C4-2B (cell line): ENCODE data around the gene SERPINB5.

Experiments
- H3K27ac ChIP-seq: fragments of 450-650 bp; 2 replicates; pipeline ENCODE4 v1.5.1; 2017
- ZFX ChIP-seq: fragments of 450-650 bp; IDR thresholded peaks from 2 replicates; pipeline ENCODE4 v1.6.1; 2017
- TF ChIP-seq, protein P1 (sequence below): fragments of 450-650 bp; conservative IDR thresholded peaks from 2 replicates; pipeline ENCODE4 v1.5.1; 2017; ENCODE audit warnings: mild to moderate bottlenecking

Gene SERPINB5

DNA sequence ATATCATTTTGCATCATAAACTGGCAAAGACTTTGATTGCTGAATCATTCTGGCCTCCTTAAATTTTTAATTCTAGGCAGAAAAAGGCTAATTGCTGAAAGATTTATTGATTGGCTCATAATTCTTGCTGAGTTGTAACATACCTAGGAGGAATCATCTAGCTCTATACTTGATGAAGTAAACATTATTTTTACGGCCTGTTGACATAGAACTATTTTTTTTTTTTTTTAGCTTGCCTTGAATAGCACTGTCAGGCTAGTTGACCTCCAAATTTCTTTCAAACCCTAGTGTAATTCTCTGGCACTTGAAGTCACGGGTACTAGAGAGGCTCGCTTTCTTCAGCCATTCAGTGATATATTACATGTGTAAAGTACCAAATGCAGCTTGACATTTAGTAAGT, 68.2 kb downstream of the SERPINB5 start:
- TF ChIP-seq ZFX = no peak
- TF ChIP-seq, protein P1, sequence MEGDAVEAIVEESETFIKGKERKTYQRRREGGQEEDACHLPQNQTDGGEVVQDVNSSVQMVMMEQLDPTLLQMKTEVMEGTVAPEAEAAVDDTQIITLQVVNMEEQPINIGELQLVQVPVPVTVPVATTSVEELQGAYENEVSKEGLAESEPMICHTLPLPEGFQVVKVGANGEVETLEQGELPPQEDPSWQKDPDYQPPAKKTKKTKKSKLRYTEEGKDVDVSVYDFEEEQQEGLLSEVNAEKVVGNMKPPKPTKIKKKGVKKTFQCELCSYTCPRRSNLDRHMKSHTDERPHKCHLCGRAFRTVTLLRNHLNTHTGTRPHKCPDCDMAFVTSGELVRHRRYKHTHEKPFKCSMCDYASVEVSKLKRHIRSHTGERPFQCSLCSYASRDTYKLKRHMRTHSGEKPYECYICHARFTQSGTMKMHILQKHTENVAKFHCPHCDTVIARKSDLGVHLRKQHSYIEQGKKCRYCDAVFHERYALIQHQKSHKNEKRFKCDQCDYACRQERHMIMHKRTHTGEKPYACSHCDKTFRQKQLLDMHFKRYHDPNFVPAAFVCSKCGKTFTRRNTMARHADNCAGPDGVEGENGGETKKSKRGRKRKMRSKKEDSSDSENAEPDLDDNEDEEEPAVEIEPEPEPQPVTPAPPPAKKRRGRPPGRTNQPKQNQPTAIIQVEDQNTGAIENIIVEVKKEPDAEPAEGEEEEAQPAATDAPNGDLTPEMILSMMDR = no peak
- H3K27ac ChIP-seq = no peak overlapping the region

DNA sequence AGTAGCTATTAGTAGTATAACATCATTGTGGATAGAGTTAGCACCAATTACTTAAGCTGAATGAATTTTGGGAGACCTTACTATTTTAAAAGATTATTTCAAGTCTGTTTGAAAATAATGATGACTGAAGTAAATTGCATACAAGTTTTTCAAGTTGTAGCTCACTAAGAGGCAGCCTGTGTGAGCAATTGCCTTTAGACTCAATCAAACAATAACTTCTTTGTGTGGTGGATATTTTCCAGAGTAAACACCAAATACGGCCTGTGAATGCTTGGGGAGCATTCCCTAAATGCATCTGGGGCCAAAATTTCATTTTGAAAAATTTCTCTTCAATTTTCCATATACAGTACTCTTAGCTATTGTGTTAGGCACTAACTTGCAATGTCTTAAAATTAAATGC, 73.3 kb downstream of the SERPINB5 start:
- TF ChIP-seq, protein P1 = no peak
- TF ChIP-seq ZFX = no peak
- no peak overlapping the region for H3K27ac ChIP-seq

DNA sequence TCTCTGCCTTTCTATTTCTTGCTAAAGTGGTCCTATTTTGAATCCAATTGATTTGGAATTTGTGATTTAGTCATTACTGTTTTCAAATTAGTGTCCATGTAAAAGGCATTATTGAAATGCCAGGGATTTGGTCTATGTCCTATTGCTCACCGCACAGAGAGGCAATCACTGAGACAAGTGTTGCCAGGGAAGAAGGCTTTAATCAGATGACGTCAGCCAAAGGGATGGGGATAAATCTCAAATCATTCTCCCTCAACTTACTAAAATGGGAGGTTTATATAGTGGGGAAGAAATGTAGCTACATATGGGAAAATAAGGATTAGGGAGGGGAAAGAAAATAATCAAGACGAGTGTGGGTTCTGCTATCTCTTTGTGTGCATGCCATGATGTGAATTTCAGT, 75.0 kb downstream of the SERPINB5 start:
- H3K27ac ChIP-seq = no peak overlapping the region
- TF ChIP-seq, protein P1 = no peak
- TF ChIP-seq ZFX = no peak

DNA sequence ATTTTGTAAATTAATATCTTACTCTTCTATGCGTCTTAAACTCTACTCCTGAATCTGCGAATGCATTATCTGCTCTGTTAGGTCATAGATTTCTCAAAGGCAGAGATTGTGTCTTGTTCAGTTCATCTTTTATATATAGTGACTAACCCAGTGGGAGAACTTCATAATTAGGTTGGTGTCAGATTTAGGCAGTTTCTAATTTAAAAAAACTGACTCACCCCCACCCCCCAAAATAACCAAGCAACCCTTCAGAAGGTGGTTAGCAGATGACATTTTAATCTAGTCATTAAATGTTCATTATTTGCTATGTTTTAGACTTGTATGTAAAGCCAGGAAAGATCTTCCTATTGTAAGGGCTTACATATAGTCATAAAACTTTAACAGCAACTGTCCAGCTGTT, 75.8 kb downstream of the SERPINB5 start:
- TF ChIP-seq, protein P1 = no peak
- TF ChIP-seq ZFX = no peak
- H3K27ac ChIP-seq = no peak overlapping the region

DNA sequence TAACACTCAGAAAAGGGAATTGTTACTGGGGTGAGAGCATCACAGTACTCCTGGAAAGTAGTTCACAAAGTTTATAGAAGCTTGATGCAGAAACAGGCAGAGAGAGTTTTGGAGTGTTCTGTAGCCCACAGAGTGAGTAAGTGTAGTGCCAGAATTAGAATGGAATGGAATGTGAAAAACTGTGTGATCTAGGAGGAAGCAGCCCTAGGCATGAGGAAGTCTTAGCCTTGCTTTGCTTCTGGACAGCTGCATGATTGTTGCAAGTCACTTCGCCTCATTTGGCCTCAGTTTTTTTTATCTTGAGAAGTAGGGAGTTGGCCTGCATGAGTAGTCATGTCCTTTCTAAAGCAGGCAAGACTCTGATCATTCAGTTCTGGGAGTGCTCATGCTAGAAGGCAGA, 76.3 kb downstream of the SERPINB5 start:
- H3K27ac ChIP-seq = no peak overlapping the region
- no peak for TF ChIP-seq ZFX
- TF ChIP-seq, protein P1 = no peak
